HG03521 (cell line): ENCODE measurements around the gene EFTUD2.

Source experiments
- ATAC-seq: cut with Tn5 transposase; IDR thresholded peaks from one replicate; pipeline ENCODE4 v1.9.1; 2021; ENCODE audit warnings: mild to moderate bottlenecking, moderate library complexity; ENCODE audit not compliant: unreplicated experiment

EFTUD2 gene

DNA sequence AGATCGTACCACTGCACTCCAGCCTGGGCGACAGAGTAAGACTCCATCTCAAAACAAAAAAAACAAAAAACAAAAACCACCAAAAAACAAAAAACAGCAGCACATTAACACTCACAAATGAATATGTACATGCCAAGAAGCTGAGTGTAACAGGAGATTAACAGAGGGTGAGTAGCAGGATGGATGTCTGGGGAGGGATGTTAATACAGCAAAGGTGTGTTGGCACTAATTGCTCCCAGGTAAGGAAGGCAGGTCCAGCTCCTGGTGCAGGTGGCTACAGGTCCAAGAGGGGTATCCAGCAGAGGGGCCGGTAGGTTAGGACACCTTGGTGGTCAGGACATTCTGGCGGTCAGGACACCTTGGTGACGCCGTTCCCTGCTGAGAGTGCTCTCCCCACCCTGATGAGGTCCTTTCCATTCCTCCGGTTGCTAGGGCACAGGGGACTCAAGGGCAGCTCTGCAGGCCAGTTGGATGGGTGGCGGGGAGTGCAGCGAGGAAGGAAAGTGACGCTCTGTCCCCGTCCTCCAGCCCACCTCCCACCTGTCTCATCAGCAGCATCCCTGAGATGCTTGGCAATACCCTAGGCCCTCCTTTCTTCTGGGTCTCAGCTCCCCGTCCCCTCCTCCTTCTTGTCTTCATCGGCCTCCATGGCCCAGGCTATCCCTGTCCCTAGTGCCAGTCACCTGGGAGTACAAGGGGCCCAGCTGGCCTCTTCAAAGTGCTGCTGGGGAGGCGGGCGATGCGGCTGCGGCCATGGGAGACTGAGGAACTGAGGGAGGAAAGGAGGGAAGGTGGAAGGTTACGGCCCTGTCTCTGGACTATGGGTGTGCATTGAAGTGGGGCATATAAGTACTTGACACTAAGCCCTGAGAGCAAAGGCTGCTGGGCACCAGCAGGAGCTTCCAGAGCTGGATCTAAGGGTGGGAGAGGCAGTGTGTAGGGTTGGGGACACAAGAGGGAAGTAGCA is 26.8 kb upstream of the EFTUD2 start:
- ATAC-seq: no peak

- no peak for ATAC-seq
Observed at GRCh38 chr17:44924107-44924544, 24.9 kb upstream of the EFTUD2 start.

- ATAC-seq: no peak
Observed at GRCh38 chr17:44922746-44923470, 23.7 kb upstream of the EFTUD2 start.

- ATAC-seq: no peak
Observed at GRCh38 chr17:44922136-44922535, 22.9 kb upstream of the EFTUD2 start.

DNA sequence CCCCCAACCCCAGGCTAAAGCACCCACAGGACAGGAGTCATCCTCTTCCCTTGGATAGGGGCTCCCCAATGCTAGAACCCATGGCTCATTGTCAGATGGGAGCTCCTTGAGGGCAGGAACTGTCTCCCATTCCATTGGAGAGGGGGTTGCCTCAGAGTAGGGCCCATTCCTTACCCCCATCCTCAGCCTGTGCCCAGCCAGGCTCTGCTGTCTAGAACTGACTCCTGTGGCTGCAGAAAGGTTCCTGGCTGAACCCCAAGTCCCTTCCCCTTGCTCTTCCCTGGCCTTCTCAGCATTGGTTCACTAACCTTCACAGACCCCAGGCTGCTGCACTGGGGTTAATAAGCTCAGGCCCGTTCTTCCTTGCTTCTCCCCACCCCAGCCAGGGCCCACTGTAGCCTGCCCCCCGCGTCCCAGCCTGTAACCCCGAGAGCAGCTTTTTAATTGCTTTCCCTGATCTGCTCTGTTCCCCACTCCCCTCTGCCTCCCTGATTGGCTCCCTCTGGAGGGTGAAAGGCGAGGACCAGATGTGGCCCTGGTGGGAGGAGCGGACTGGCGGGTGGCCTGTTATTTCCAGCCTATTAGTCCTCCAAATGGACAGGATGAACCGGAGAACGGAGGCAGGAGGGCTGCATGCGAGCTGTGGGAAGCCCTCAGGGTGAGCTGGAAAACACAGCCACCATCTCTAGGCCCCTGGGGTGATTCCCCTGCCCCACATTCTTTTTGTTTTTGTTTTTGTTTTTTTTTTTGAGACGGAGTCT is 22.1 kb upstream of the EFTUD2 start:
- no peak for ATAC-seq

- ATAC-seq: no peak
Observed at GRCh38 chr17:44920565-44920940, 21.3 kb upstream of the EFTUD2 start.

DNA sequence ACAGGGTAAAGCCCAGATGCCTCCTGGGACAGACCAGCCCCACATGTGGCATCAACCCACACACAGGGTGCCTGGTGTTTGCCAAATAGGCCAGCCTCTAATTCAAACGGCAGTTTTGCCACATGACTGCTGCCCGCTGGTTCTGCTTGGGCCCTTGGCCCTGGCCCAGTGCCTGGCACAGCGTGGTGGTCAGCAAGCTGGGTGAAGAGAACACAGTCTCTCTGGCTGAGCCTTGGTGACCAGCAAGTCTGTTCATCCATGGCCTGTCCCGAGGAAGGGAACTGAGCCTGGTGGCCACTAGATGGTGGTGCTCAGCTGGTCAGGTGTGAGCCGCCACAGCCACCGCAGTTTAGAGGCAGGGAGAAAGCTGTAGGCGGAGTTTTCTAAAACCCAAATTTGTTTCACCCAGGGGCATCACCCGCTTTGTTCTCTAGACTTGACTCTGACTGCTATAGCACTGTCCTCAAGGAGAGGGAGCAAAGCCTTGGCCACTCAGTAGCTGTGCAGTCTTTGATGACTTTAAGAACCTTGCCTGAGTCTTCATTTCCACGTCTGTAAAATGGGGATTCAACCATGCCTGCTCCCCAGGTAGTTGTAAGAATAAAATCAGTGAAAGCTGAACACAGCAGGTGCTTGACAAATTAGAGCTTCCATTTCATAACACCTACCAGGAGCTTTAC is 20.8 kb upstream of the EFTUD2 start:
- peak; percentile 55 for ATAC-seq

- ATAC-seq: no peak
Observed at GRCh38 chr17:44919411-44919810, 20.2 kb upstream of the EFTUD2 start.

GRCh38 chr17:44918006-44918405 is 18.8 kb upstream of the EFTUD2 start:
- no peak for ATAC-seq

- ATAC-seq: no peak
Observed at GRCh38 chr17:44917456-44917855, 18.2 kb upstream of the EFTUD2 start.

- no peak for ATAC-seq
Observed at GRCh38 chr17:44916781-44917241, 17.6 kb upstream of the EFTUD2 start.

- no peak for ATAC-seq
Observed at GRCh38 chr17:44915862-44916780, 16.9 kb upstream of the EFTUD2 start.

GRCh38 chr17:44915321-44915726 is 16.1 kb upstream of the EFTUD2 start, which contains the start of gene GFAP:
TSS of gene GFAP (minus strand) at chr17:44915500. CDS start at chr17:44915486, 14 bp downstream.
- no peak for ATAC-seq

DNA sequence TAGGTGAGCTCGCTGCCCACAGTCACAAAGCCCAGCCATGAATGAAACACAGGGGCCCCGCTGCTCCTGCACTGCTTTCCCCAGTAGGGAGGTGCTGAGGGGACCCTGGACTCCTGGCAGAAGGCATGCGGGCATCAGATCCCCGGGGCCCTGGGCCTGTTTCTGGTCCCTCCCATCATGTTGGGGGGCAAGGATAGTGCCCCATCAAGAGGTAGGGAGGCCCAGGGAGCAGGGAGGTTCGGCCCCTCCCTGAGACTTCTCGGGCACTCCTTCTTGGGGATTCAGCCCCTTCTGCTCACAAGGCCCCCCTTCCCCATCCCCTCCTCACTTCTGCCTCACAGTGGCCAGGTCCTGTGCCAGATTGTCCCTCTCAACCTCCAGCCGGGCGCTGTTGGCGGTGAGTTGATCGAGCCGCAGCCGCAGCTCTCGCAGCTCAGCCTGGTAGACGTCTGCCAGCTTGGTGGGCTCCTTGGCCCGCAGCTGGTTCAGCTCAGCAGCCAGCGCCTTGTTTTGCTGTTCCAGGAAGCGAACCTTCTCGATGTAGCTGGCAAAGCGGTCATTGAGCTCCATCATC is 15.5 kb upstream of the EFTUD2 start:
- ATAC-seq: no peak

DNA sequence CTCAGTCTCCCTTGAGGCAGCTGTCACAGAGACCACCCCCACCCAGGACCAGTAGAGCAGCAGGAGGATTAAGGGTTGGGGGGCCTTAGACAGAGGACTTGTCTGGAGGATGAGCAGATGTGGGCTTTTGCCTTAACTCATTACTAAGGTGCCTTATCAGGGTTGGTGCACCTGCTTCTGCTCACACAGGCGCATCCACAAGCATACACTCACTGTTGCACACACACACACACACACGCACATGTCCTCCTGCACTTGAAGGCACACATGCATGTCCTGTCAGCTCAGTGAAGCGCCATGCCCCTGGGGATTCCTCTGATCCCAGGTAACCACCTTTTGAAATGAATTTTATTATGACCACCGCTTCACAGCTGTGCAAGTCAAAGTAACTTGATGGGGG is 14.9 kb upstream of the EFTUD2 start:
- ATAC-seq: no peak

DNA sequence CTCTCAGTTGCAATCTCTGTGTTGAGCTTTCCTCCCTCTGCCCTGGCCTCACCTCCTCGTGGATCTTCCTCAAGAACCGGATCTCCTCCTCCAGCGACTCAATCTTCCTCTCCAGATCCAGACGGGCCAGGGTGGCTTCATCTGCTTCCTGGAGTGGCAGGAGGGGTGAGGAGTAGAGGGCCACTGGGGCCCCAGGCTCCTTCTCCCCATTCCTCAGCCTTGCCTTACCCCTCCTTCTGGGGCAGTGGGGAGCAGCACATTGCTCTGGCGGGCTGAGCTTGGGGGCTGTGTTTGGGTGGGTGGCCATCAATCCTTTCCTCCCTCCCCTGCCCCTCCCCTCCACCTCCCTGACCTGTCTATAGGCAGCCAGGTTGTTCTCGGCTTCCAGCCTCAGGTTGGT is 14.4 kb upstream of the EFTUD2 start:
- ATAC-seq: no peak

DNA sequence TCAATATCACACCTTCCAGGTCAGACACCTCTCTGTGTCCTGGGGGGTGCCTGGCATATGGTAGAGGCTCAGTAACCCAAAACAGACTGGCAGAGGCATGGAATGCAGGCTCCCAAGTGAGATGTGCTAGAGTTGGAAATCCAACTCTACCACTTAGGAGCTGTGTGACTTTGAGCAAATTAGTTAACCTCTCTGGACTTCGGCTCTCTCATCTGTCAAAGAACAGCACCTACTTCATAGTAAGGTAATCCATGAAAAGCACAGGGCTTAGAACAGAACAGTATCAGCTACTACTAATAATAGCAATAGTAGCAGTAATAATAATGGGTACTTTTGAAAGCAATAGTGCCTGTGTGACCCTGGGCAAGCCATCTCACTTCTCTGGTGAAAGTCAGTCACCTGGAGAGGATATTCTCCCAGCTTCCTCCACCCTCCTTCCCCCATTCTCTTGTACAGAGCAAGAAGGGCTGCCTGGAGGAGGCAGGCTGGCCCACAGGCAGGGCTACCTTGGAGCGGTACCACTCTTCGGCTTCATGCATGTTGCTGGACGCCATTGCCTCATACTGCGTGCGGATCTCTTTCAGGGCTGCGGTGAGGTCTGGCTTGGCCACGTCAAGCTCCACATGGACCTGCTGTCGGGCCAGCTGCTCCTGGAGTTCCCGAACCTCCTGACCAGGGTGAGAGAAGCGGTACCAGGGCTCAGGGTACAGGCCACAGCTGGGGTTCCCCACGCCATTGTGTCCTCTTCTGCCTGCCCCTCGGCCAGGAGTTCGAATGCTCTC is 13.7 kb upstream of the EFTUD2 start:
- ATAC-seq: no peak
